MV-4-11 (cell line): Measurements from ENCODE around the gene SYT2.
A peak's percentile ranks its signal among the peaks of the same experiment; 100 is the strongest.
"Not testable (repeated sequence)": the region's sequence is repeated elsewhere in the genome, so short reads cannot be mapped to it uniquely, and the experiment has no call there.

ENCODE experiments used
- DNase-seq: peaks from one replicate; lab custom pipeline; 2025; lab: John Stamatoyannopoulos, UW

The SYT2 gene

GRCh38 chr1:202569393-202570322, 140.6 kb downstream of the SYT2 start:
- DNase-seq: no peak

DNA sequence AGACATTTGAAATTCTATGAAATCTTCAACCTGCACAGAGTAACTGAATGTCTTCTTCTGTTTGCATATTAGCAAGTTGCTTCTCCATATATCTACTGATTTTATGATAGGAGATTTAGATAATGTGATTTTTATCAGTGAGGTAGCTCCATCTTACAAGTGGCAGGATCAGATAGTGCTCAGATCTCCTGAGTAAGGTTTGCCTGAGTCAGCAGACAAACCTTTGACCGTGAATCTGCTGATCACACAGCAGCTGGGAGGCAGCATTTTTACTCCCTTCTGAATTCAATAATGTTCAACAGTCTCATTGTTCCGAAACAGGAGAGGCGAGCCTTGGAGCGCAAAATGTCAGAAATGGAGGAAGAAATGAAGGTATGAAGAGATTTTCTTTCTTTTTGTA, 141.4 kb downstream of the SYT2 start:
- DNase-seq: no peak

GRCh38 chr1:202568410-202568809, 141.8 kb downstream of the SYT2 start:
- DNase-seq: no peak

- no peak for DNase-seq
These were observed 142.5 kb downstream of the SYT2 start for GRCh38 chr1:202567738-202568137.

- no peak for DNase-seq
These were observed 144.2 kb downstream of the SYT2 start for GRCh38 chr1:202565890-202566602.

DNA sequence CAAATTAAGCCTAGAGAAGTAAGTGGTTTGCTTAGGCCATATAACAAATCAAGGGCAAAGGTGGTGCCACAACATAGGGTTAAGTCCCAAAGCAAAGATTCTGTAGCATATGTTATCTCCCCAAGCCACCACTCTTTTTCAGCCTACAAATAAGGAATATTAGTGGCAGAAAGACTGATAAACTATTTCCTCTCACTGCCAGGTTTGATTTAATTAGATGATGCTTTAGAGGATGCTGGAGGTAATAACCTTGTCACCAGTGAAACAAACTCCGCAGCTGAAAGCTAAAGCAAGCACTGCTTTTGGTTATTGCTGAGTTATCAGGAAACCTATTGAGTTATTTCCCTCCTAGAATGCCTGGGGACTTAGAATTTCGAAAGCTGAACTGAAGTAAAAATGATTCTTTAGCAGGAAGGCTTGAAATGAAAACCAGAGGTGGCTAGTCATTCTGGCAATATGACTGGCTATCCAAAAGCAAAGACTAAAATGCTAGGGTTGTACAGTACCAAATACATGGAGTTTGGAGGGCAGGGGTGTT, 145.2 kb downstream of the SYT2 start:
- DNase-seq: no peak

DNA sequence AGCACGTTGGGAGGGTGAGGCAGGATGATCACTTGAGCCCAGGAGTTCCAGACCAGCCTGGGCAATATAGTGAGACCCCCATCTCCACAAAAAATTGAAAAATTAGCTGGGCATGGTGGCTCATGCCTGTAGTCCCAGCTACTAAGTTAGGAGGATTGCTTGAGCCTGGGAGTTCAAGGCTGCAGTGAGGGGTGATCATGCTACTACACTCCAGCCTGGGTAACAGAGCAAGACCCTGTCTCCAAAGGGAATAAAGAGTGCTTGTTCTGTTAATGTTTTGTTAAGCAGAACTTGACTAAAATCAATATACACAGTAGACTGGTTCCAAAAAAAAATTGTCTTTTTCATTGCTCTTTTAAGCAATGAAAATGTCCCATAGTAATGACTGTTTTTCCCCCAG, 146.4 kb downstream of the SYT2 start:
- DNase-seq: no peak

GRCh38 chr1:202562444-202563060, 147.7 kb downstream of the SYT2 start:
- no peak for DNase-seq

- no peak for DNase-seq
These were observed 148.4 kb downstream of the SYT2 start for GRCh38 chr1:202561726-202562443.

DNA sequence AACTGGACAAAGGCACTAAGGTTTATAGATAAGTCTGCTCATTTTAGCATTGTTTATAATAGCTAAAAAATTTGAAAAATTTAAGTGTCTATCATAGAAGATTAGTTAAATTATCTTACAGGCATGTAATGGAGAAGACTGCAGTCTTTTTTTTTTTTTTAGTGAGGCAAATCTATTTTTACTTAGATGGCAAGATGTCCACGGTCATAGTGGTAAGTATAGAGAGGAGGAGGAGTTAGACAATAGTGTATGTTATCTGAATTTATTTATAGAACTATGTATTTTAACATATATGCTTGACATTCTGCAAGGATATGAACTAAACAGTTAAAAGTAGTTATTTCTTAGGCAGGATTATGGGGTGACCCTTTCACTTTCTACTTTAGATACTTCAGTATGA, 149.0 kb downstream of the SYT2 start:
- DNase-seq: no peak

DNA sequence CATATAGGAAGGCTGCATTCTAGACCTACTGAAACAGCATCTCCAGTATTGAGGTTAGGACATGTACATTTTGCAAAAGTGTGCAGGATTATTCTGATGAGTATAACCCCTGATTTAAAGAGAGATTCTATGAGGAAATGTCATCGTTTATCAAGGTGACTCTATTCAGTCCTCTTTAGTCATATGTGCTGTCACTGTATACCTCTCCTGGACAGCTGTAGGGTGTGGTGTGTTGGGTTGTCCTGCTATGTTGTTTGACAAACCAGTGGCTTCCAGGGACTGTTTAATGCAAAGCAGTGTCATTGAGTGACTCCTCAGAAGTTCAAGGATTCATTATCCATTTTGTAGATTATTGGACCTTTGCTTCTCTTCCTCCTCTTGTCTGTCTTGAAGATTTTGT, 152.6 kb downstream of the SYT2 start:
- DNase-seq: not testable (repeated sequence)

GRCh38 chr1:202556037-202556436, 154.2 kb downstream of the SYT2 start:
- DNase-seq: not testable (repeated sequence)

- not testable (repeated sequence) for DNase-seq
These were observed 155.6 kb downstream of the SYT2 start for GRCh38 chr1:202554619-202555018.

GRCh38 chr1:202553560-202554038, 156.7 kb downstream of the SYT2 start:
- peak; percentile 71 for DNase-seq

GRCh38 chr1:202553078-202553477, 157.2 kb downstream of the SYT2 start:
- not testable (repeated sequence) for DNase-seq

DNA sequence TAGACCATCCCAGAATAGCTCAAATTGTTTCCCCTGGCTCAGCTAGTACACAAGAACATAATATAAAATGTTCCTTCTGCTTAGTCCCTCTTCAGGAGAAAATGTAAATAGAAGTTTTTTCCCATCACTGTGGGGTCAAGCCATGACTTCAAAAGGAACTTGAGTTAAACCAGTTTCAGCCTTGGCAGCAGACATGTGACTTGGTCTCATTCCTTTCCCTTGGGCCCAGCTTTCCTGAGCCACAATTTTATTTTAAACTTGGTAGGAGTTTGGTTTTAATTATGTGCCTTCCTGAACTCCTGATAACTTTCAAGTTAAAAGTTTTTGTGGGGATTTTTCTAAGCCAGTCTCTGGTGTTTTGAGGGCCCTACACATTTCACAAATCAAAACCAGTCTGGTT, 157.6 kb downstream of the SYT2 start:
- not testable (repeated sequence) for DNase-seq

DNA sequence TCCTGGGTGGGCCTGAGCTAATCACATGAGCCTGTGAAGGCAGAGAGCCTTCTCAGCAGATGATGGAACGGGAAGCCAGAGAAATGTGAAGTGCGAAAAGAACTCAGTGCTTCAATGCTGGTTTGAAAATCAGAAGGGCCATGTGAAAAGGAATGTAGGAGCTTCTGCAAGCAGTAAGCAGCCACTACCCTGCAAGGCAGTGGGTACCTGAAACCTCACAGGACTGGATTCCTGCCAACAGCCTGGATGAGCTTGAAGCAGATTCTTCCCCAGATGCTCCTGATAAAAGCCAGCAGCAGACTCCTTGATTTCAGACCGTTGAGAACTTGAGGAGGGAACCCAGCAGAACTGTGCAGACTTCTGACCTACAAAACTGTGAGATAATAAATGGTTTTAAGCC, 158.6 kb downstream of the SYT2 start:
- no peak for DNase-seq

- DNase-seq: not testable (repeated sequence)
These were observed 160.2 kb downstream of the SYT2 start for GRCh38 chr1:202550088-202550487.

GRCh38 chr1:202547215-202547614, 163.0 kb downstream of the SYT2 start:
- DNase-seq: no peak

- DNase-seq: peak; percentile 31
These were observed 163.5 kb downstream of the SYT2 start for GRCh38 chr1:202546796-202547195.

GRCh38 chr1:202546377-202546776, 163.9 kb downstream of the SYT2 start:
- DNase-seq: not testable (repeated sequence)
